IPS-NIHi7 (cell line): ENCODE results near the gene KRTAP10-8.
A peak's percentile ranks its signal among the peaks of the same experiment; 100 is the strongest.
"Not testable (repeated sequence)": the region's sequence is repeated elsewhere in the genome, so short reads cannot be mapped to it uniquely, and the experiment has no call there.

ENCODE experiments used
- DNase-seq: peaks from one replicate; pipeline ENCODE4 v3.0.0; 2012; ENCODE audit warnings: mixed read lengths; ENCODE audit errors: extremely low spot score

Gene KRTAP10-8

DNA sequence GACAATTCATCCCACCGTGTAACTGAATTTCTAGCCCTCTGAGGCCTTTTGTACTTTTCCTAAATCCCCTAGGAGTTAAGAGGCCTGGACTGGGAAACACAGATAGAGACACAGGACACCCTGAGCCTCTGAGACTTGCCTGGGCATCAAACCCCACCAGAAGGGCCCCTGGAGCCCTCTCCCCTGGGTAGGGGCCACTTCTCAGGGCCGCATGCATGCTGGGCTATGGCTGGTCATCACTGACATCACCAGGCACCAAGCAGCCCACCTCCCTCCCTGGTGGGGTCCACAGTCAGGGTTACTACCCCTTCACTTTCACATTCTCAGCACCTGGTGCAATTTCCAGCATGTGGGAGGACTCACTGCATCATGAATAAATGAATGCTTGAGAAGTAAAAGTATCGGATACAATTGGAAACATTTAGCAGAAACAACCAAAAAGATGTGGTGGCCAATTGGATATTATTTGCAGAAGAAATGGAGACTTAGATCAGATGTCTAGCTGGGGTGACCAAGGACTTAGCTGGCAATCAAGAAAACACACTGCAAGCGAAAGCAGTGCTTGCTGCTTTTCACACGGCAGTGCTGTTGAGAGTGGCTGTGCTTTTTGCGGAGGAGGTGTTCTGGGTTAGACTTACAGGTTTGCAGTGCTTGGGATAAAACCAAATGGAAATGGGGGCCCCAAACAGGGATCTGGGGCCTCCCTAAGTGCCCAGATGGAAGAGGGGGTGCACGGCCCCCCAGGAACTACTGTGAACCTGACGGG is 12.4 kb upstream of the KRTAP10-8 start:
- no peak for DNase-seq

DNA sequence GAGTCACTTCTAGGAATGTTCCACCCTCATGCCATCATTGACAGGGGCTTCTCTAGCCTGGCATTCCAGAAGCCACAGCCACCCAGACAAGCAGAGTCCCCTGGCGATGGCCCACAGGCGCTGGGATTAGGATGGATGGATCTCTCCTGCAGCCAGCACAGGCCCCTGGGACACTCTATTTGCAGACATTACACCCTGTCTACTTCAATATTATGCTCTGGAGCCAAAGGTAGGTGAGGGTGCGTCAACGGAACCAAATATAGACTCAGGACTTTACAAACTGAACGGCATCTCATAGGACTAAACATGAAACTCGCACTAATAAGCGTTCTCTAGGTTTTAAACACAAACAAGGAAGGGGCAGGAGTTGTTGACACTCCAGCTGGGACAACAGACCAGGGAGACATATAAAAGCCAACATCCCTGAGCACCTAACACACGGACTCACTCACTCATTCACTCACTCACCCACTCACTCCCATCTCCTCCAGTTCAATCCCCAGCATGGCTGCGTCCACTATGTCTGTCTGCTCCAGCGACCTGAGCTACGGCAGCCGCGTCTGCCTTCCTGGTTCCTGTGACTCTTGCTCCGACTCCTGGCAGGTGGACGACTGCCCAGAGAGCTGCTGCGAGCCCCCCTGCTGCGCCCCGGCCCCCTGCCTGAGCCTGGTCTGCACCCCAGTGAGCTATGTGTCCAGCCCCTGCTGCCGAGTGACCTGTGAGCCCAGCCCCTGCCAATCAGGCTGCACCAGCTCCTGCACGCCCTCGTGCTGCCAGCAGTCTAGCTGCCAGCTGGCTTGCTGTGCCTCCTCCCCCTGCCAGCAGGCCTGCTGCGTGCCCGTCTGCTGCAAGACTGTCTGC is 11.5 kb upstream of the KRTAP10-8 start, which contains the start of gene KRTAP10-7:
Gene KRTAP10-7 (plus strand): TSS at position 480 of the 861 bp plus-strand sequence. CDS start 25 bp downstream, at position 505.
- DNase-seq: not testable (repeated sequence)

GRCh38 chr21:44601091-44601490 is 10.8 kb upstream of the KRTAP10-8 start:
- DNase-seq: not testable (repeated sequence)

DNA sequence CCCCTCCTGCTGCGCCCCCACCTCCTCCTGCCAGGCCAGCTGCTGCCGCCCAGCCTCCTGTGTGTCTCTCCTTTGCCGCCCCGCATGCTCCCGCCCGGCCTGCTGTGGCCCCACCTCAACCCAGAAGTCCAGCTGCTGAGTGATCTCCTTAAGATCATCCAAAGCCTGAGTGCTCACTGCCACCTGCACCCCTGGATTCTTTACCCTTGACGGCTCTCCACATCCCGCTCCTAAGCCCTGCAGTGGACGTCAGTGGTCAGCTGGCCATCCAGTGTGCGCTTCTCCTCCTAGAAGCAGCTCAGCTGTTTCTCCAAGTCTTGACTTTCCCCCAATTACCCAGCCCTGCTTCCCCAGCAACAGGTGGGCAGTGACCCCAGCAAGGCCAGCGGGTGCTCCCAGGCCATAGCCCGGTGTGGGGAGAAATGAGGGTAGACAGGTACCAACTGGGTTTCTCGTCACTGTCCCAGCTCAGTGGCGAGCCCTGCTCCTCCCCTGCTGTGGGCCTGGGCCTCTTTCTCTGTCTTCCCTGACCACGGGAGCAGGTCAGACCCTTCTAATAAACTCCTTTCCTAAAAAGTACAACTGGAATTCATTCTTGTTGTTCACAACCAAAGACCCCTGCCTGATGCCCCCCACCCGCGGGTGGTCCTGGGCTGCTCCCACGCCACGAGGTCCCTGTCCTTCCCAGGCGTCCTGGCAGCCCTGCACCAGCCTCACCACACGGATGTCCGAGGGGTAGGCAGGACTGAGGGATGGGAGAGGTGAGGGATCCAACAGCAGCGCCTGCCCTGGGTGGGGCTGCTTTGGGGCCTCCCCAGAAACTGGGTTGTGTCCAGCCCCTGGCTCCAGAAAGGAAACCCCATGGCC is 10.1 kb upstream of the KRTAP10-8 start:
- no peak for DNase-seq

- no peak for DNase-seq
Observed at GRCh38 chr21:44602463-44602850, 9.4 kb upstream of the KRTAP10-8 start.

- no peak for DNase-seq
Observed at GRCh38 chr21:44603109-44603875, 8.6 kb upstream of the KRTAP10-8 start.

- no peak for DNase-seq
Observed at GRCh38 chr21:44603911-44604310, 8.0 kb upstream of the KRTAP10-8 start.

DNA sequence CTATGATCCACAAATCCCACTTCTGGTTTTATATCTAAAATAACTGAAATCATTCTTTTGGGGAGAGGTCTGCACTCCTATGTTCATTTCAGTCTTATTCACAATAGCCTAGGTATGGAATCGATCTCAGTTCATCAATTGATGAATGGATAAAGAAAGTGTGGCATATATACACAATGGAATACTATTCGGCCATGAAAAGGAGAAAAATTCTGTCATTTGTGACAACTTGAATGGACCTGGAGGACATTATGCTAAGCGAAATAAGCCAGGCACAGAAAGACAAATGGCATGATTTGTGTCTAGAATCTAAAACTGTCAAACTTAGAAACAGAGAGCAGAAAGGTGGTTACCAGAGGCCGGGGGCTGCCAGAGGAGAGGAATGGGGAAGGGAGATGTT is 5.4 kb upstream of the KRTAP10-8 start:
- no peak for DNase-seq

- DNase-seq: no peak
Observed at GRCh38 chr21:44609193-44609592, 2.7 kb upstream of the KRTAP10-8 start.

GRCh38 chr21:44610157-44610843 is 1.6 kb upstream of the KRTAP10-8 start:
- DNase-seq: not testable (repeated sequence)

DNA sequence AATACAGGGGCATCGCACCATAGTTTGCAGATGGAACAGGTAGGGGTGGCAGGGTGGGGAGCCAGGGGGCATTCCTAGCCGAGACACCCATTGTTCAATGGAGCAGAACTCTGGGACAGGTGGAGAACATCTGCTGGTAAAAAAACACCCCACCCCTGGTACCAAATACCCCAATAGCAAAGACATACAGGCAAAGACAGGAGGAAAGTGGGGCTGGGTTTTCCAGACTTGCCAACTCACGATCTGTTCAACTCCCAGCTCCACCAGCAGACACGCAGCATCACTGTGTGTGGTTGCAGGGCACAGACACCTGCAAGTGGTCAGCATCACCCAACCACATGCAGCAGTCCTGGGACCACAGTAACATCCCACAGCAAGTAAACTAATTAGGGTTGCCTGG is 328 bp upstream of the KRTAP10-8 start:
- no peak for DNase-seq

DNA sequence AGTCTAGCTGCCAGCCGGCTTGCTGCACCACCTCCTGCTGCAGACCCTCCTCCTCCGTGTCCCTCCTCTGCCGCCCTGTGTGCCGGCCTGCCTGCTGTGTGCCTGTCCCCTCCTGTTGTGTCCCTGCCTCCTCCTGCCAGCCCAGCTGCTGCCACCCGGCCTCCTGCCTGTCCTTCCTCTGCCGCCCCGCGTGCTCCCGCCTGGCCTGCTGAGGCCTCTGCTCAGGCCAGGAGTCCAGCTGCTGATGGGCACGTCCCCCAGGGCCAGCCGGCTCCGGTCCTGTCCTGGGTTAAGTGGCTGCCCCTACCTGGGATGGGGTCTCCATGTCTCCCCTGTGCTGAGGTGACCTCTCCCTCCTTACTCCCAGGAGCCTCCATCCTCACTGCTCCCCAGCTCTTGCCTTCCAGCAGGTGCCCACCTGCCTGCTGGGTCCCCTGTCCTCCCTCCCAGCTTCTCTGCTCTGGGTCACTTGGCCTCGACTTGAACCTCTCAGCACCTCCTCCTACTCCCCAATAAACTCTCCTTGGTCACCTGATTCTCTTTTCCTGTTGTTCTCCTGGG is 870 bp downstream of the KRTAP10-8 start:
- DNase-seq: no peak

DNA sequence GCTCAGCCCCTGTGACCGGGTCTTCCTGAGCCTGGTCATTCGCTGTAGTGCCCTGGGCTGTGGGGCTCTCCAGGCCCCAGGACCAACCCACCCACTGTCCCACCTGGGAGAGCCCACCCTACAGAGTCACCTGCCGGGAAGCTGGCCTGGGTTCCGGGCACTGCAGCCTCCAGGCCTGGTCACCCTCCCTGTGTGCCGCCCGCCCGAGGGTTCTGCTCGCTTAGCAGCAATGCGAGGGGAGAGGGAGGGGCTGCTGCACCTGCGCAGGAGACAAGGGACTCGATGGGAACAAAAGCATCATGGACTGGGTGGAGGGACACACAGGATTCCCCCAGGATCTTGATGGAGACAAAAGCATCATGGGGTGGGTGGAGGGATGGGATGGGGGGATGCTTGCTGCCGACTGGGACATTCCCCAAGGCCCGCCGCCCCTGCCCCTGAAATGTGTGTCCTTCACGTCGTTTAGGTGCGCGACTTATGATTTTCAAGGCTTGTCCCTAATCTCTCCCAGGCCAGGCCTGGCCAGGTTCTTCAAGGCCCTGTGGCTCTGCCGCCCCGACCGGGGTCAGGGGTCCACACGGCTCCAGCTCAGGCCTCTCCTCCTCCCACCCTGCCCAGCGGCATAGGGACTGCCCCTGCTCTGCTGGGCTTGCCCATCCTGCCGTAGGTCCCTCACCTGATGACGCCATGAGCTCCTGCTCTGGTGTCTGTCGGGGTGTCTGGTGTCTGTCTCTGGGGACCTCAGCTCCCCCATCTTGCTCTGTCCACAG is 1.7 kb downstream of the KRTAP10-8 start:
- no peak for DNase-seq

- no peak for DNase-seq
Observed at GRCh38 chr21:44614161-44614631, 2.3 kb downstream of the KRTAP10-8 start.

DNA sequence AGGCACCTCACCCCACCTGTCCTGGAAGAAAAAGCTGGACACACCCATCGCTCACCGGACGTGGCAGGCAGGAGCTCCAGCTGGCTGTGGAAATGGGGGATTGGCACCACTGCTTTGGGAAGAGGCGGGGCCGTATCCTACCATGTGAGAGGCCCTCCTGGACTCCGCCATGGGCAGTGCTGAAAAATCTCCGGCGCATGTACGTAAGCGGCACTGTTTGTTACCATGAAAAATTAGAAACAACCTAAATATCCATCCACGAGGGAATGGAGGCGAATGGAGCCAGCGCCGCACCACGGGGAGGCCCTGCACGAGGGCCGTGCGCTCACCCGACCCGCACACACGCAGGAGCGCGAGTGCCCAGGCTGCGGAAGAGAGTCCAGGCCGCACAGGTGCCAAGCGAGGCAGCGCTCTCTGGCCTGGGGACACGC is 3.1 kb downstream of the KRTAP10-8 start:
- DNase-seq: no peak

DNA sequence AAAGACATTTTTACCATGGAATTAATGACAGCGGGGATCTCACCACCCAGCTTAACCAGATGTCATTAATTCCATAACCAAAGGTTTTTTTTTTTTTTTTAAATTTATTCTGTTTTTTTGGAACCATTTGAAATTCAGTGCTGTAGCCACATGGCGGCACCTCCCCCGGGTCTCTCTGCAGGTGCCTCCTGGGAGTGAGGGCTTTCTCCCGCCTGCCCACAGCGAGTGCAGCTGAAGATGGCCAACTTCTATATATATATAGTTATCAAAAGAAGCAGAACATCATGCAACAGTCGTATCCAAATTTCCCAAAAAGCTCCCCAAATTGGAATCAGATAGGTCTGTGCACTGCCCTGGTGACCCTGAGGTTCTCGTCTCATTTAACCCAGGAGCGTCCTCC is 3.6 kb downstream of the KRTAP10-8 start:
- no peak for DNase-seq

DNA sequence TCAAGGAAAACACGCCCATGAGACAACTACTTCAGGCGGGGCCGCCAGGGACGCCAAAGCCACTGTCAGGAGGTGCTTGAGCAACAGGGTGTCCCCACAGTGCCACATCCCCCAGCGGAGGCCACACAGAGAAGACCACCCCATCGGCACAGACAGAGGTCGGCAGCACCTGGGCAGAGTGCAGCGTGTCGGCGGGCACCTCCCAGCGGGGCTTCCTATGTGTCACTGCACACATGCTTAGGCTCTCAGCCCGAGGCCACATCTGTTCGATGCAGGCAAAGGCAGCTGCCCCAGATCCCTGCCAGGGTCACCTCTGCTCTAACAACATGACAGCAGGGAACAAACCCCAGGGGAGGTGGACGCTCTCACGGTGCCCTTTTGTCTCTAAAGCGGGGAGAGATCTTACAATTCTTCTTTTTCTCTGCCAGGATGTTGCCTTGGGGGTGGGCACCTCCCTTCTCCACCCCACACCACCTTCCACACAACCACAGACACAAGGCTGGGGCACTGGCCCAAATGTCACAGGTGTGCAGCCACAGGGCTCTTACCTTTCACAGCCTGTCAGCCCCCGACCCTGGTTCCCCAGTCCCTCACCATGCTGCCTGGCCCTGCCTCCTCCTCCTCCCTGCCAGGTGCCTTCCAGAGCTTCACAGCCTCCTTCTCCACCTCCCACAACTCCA is 4.2 kb downstream of the KRTAP10-8 start:
- DNase-seq: no peak

GRCh38 chr21:44616591-44616926 is 4.7 kb downstream of the KRTAP10-8 start:
- DNase-seq: no peak

GRCh38 chr21:44617071-44617501 is 5.2 kb downstream of the KRTAP10-8 start:
- DNase-seq: peak; percentile 45
